ENCODE results near the gene RAD51B. TPM values are rescaled to one million over a fixed set of nuclear protein-coding genes. Genes with fewer than 3 reads are reported as not detected.

Gene RAD51B
- total RNA-seq, 1 experiment from 2014 or later, result 16.7 TPM

DNA sequence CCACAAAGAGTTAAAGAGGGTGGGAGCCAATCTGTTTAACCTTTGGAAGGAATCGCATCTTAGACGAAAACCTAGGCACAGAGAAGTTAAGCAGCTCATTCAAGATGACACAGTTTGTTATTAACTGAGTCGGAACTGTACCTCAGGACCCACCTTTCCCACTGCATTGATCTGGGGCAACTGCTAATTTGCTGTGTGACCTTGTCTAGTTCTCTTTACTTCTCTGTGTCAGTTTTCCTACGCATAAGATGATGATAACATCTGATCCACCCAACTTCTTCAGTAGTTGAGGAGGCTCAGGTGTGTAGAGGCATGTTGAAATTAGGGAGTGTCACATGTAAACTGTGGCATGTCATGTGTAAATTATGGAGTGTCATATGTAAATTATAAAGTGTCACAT, 787.1 kb downstream of the RAD51B start:
- H3K9me3 ChIP-seq (ENCODE audit: control insufficient read depth, low read depth, low read length), result no peaks in the 10 kb centered on the region
- no peak overlapping the region for H4K5ac ChIP-seq (ENCODE audit: insufficient read length, low read depth, low read length)
- H3T11ph ChIP-seq (ENCODE audit: low read length), result no peak overlapping the region
- no peak overlapping the region for H2AFZ ChIP-seq (ENCODE audit: low read length)
- no peak overlapping the region for H3K56ac ChIP-seq (ENCODE audit: insufficient read length, low read depth, low read length)
- DNase-seq, result no peak
- H2BK120ac ChIP-seq (ENCODE audit: low read depth, low read length, poor library complexity, severe bottlenecking), result no peak overlapping the region
- Mint-ChIP-seq H3K9me3 (peaks cover 4% of the 10 kb centered on the region in 2 experiments; a peak in 3 of 5 replicates), H3K4me3 (no peak overlapping the region), H3K27me3 (ENCODE audit: low read depth) (no peaks in the 10 kb centered on the region), H3K4me1 (peaks cover 25 to 26% of the 10 kb centered on the region in 2 experiments), H3K27ac (no peak overlapping the region), H3K36me3 (ENCODE audit: insufficient read depth in 1 of 3, low read depth in 3 of 3) (no peaks in the 10 kb centered on the region; a peak in 1 of 7 replicates)
- H4K20me1 ChIP-seq (ENCODE audit: control insufficient read depth, insufficient read depth, insufficient read length), result no peaks in the 10 kb centered on the region
- H3K4me1 ChIP-seq (ENCODE audit: insufficient read depth, low read length), result no peaks in the 10 kb centered on the region; the same call in 1 of the 2 replicates
- H2BK5ac ChIP-seq (ENCODE audit: insufficient read length, low read length), result no peak overlapping the region
- H2AK5ac ChIP-seq (ENCODE audit: insufficient read length, low read length), result no peak overlapping the region
- no peak overlapping the region for H3K9ac ChIP-seq (ENCODE audit: extremely low read depth, insufficient read length, low read length)
- H3K4ac ChIP-seq (ENCODE audit: low read depth, low read length), result no peak overlapping the region
- H4K8ac ChIP-seq (replicated peaks; ENCODE audit: insufficient read length, low read depth, low read length), result no peak overlapping the region
- no peaks in the 10 kb centered on the region for H3K27me3 ChIP-seq (ENCODE audit: insufficient read depth, low read length)
- H3K27ac ChIP-seq (ENCODE audit: insufficient read length, low read depth, low read length), result no peak overlapping the region
- no peaks in the 10 kb centered on the region for H3K79me1 ChIP-seq (ENCODE audit: insufficient read depth, low read depth, low read length, poor library complexity, severe bottlenecking)
- H3K23ac ChIP-seq (ENCODE audit: insufficient read length, low read depth, low read length), result no peak overlapping the region
- no CpG with 5 or more reads among the region's 4 CpGs for WGBS (ENCODE audit: extremely low coverage, insufficient read length, low lambda C conversion rate)
- no peak overlapping the region for H4K91ac ChIP-seq (ENCODE audit: insufficient read length, low read depth, low read length)
- H3K18ac ChIP-seq (ENCODE audit: insufficient read length, low read depth, low read length), result no peak overlapping the region
- no peak overlapping the region for H3K14ac ChIP-seq (ENCODE audit: insufficient read depth, low read length)
- no peak overlapping the region for H2BK12ac ChIP-seq (ENCODE audit: insufficient read length, low read depth, low read length)
- no peak overlapping the region for H2BK15ac ChIP-seq (ENCODE audit: low read depth, low read length)
- H2BK20ac ChIP-seq (ENCODE audit: low read depth, low read length, poor library complexity, severe bottlenecking), result no peak overlapping the region
- H3K79me2 ChIP-seq (ENCODE audit: insufficient read depth, low read length), result no peaks in the 10 kb centered on the region
- no peak overlapping the region for H3K4me2 ChIP-seq (ENCODE audit: insufficient read depth, insufficient read length, low read length)
- TF ChIP-seq, protein P1, sequence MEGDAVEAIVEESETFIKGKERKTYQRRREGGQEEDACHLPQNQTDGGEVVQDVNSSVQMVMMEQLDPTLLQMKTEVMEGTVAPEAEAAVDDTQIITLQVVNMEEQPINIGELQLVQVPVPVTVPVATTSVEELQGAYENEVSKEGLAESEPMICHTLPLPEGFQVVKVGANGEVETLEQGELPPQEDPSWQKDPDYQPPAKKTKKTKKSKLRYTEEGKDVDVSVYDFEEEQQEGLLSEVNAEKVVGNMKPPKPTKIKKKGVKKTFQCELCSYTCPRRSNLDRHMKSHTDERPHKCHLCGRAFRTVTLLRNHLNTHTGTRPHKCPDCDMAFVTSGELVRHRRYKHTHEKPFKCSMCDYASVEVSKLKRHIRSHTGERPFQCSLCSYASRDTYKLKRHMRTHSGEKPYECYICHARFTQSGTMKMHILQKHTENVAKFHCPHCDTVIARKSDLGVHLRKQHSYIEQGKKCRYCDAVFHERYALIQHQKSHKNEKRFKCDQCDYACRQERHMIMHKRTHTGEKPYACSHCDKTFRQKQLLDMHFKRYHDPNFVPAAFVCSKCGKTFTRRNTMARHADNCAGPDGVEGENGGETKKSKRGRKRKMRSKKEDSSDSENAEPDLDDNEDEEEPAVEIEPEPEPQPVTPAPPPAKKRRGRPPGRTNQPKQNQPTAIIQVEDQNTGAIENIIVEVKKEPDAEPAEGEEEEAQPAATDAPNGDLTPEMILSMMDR (conservative IDR thresholded peaks at IDR 0.05), result no peak
- H3K23me2 ChIP-seq (ENCODE audit: insufficient read length, low read depth, low read length, poor library complexity, severe bottlenecking), result no peaks in the 10 kb centered on the region
